ENCODE measurements around the gene HADHB.

DNA sequence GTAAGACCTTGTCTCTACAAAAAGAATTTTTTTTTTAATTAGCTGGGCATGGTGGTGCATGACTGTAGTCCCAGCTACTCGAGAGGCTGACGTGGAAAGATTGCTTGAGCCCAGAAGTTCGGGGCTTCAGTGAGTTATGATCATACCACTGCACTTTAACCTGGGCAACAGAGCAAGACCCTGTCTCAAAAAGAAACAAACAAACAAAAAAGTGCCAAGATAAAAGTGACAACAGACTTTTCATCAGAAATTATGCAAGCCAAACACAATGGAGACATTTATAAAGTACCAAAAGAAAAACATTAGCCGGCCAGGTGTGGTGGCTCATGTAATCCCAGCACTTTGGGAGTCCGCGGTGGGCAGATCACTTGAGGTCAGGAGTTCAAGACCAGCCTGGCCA is 27.0 kb upstream of the HADHB start:
- no peak for TF ChIP-seq CTCF (IDR thresholded peaks at IDR 0.05)
- no peak for TF ChIP-seq POLR2A (IDR thresholded peaks at IDR 0.05)
